ENCODE measurements around the gene CLTB.
A peak's percentile ranks its signal among the peaks of the same experiment; 100 is the strongest.

The CLTB gene

GRCh38 chr5:176360894-176361436, 55.4 kb downstream of the CLTB start:
- Histone ChIP-seq H3K79me2 (peaks cover 25% of the 10 kb centered on the region), H3K27me3 (ENCODE audit: control insufficient read depth, insufficient read depth, low read length) (no peaks in the 10 kb centered on the region), H3K9ac (peak overlapping the region; percentile 91), H3K9me3 (ENCODE audit: control insufficient read depth, low read length) (no peaks in the 10 kb centered on the region), H3K4me1 (peaks cover 3% of the 10 kb centered on the region), H3K4me2 (ENCODE audit: low read length) (peak overlapping the region; percentile 89), H3K4me3 (ENCODE audit: low read depth, low read length) (peak overlapping the region; percentile 96), H3K27ac (peak overlapping the region; percentile 40), H2AFZ (peak overlapping the region; percentile 82), H3K36me3 (ENCODE audit: control insufficient read depth, insufficient read depth, low read length) (no peaks in the 10 kb centered on the region)
- TF ChIP-seq, protein P1, sequence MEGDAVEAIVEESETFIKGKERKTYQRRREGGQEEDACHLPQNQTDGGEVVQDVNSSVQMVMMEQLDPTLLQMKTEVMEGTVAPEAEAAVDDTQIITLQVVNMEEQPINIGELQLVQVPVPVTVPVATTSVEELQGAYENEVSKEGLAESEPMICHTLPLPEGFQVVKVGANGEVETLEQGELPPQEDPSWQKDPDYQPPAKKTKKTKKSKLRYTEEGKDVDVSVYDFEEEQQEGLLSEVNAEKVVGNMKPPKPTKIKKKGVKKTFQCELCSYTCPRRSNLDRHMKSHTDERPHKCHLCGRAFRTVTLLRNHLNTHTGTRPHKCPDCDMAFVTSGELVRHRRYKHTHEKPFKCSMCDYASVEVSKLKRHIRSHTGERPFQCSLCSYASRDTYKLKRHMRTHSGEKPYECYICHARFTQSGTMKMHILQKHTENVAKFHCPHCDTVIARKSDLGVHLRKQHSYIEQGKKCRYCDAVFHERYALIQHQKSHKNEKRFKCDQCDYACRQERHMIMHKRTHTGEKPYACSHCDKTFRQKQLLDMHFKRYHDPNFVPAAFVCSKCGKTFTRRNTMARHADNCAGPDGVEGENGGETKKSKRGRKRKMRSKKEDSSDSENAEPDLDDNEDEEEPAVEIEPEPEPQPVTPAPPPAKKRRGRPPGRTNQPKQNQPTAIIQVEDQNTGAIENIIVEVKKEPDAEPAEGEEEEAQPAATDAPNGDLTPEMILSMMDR (IDR thresholded peaks at IDR 0.05) = no peak

GRCh38 chr5:176359658-176360057, 56.7 kb downstream of the CLTB start:
- Histone ChIP-seq H3K4me2 (ENCODE audit: low read length) (no peak overlapping the region), H3K4me1 (peaks cover 3% of the 10 kb centered on the region), H3K36me3 (ENCODE audit: control insufficient read depth, insufficient read depth, low read length) (no peaks in the 10 kb centered on the region), H3K9ac (no peak overlapping the region), H3K27ac (no peak overlapping the region), H2AFZ (no peak overlapping the region), H3K79me2 (peaks cover 30% of the 10 kb centered on the region), H3K4me3 (ENCODE audit: low read depth, low read length) (no peak overlapping the region), H3K9me3 (ENCODE audit: control insufficient read depth, low read length) (no peaks in the 10 kb centered on the region), H3K27me3 (ENCODE audit: control insufficient read depth, insufficient read depth, low read length) (no peaks in the 10 kb centered on the region)
- TF ChIP-seq, protein P1 (IDR thresholded peaks at IDR 0.05) = no peak

DNA sequence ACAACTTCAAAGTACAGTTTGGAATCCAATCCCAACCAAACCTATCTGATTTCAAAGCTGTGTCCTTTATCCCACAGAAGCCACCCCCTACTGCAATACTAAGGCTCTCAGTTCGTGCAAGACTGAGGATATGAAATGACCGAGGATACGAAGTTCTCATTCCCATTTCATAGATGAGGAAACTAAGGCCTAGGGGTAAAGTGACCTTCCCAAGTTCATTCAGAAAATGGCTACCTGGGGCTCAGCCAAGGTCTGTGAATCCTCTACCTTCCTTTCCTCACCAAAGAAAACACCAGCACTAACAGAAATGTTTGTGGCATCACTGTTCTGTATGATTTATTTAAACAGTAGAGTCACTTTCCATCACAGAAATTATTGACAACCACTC, 60.2 kb downstream of the CLTB start:
- Histone ChIP-seq H3K79me2 (peaks cover 23% of the 10 kb centered on the region), H3K27me3 (ENCODE audit: control insufficient read depth, insufficient read depth, low read length) (no peaks in the 10 kb centered on the region), H3K27ac (no peak overlapping the region), H3K4me3 (ENCODE audit: low read depth, low read length) (no peak overlapping the region), H3K36me3 (ENCODE audit: control insufficient read depth, insufficient read depth, low read length) (no peaks in the 10 kb centered on the region), H3K4me1 (peaks cover 11% of the 10 kb centered on the region), H2AFZ (no peak overlapping the region), H3K4me2 (ENCODE audit: low read length) (no peak overlapping the region), H3K9me3 (ENCODE audit: control insufficient read depth, low read length) (no peaks in the 10 kb centered on the region), H3K9ac (no peak overlapping the region)
- TF ChIP-seq, protein P1 (IDR thresholded peaks at IDR 0.05) = no peak

DNA sequence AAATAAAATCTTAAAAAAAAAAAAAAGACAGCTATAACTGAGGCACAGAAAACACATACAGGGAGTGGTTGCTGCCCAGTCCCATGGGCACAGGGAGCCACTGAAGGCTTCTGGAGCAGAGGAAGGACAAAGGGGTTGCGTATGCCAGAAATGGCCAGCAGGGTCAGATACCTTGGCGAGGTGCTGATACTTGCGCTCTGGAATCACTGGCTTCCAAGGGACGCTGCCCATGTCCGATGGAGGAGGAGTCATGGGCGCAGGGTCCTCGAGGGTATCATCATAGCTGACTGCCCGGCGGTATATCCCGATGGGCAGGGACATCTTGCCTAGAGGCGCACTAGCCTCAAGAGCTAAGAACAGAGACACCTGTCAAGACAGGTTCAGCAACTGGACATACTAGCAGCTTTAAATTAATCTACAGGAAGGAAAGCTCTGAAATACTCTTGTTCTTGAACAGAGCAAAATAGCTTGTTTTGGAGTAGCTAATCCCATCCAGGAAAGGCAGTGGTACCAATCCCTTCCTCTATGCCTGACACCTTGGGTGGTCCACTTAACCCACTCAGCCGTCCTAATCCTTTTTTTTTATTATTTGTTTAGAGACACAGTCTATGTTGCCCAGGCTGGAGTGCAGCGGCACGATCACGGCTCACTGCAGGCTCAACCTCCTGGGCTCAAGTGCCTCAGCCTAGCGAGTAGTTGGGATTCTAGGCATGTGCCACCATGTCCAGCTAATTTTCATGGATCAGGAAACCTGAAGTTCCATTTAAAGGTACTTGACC, 60.8 kb downstream of the CLTB start:
- H3K4me1 ChIP-seq = peaks cover 11% of the 10 kb centered on the region
- H3K4me3 ChIP-seq (ENCODE audit: low read depth, low read length) = no peak overlapping the region
- no peak overlapping the region for H3K4me2 ChIP-seq (ENCODE audit: low read length)
- no peaks in the 10 kb centered on the region for H3K27me3 ChIP-seq (ENCODE audit: control insufficient read depth, insufficient read depth, low read length)
- no peak overlapping the region for H2AFZ ChIP-seq
- TF ChIP-seq, protein P1 (IDR thresholded peaks at IDR 0.05) = no peak
- no peaks in the 10 kb centered on the region for H3K9me3 ChIP-seq (ENCODE audit: control insufficient read depth, low read length)
- H3K27ac ChIP-seq = no peak overlapping the region
- no peak overlapping the region for H3K9ac ChIP-seq
- H3K36me3 ChIP-seq (ENCODE audit: control insufficient read depth, insufficient read depth, low read length) = no peaks in the 10 kb centered on the region
- H3K79me2 ChIP-seq = peaks cover 21% of the 10 kb centered on the region
